CD4-positive, alpha-beta T cell (primary cell): ENCODE results near the gene POPDC3. TPM values are rescaled to one million over a fixed set of nuclear protein-coding genes. Genes with fewer than 3 reads are reported as not detected.

Experiments
- ATAC-seq: fragments of 200-7000 bp; cut with Tn5 transposase; one replicate; pipeline ENCODE4 v1.10.0; 2022; ENCODE audit warnings: mild to moderate bottlenecking; ENCODE audit not compliant: poor library complexity
- CTCF ChIA-PET: fragments of 350-600 bp; sonication (Branson Sonifier 250); formaldehyde crosslinking; loops from one replicate; lab custom pipeline; 2021; ENCODE audit warnings: antibody characterized with exemption, inconsistent platforms; lab: Charles Lee
- POLR2A ChIA-PET: fragments of 350-600 bp; sonication (Branson Sonifier 250); formaldehyde crosslinking; loops from one replicate; lab custom pipeline; 2021; ENCODE audit warnings: antibody characterized with exemption, inconsistent platforms; lab: Charles Lee
- DNase-seq, 14 experiments: peaks; one replicate each; pipeline ENCODE4 v3.0.0-alpha.2; 2013 to 2020; ENCODE audit warnings: mixed read lengths in 2 of 14
- H3K27ac ChIP-seq, 2 donors: one replicate each; pipeline versions ENCODE4 v1.5.1 to v1.7.0; 2013; ENCODE audit warnings: low read length in 2 of 2, low read depth in 1 of 2, mild to moderate bottlenecking in 1 of 2
- H3K27me3 ChIP-seq, 2 experiments: 1 replicate in 1 of 2; 2 replicates in 1 of 2; pipeline versions ENCODE4 v1.6.1 to v1.7.0; 2013; ENCODE audit warnings: low read length in 2 of 2, control low read depth in 1 of 2, mild to moderate bottlenecking in 1 of 2, moderate library complexity in 1 of 2; ENCODE audit not compliant: insufficient read depth in 2 of 2, control insufficient read depth in 1 of 2
- H3K36me3 ChIP-seq: one replicate; pipeline ENCODE4 v1.6.1; 2013; ENCODE audit warnings: low read length, control low read depth; ENCODE audit not compliant: insufficient read depth
- H3K4me1 ChIP-seq: one replicate; pipeline ENCODE4 v1.6.1; 2013; ENCODE audit warnings: low read length, control low read depth; ENCODE audit not compliant: insufficient read depth
- H3K4me3 ChIP-seq: one replicate; pipeline ENCODE4 v1.5.1; 2013; ENCODE audit warnings: mild to moderate bottlenecking, low read length, moderate library complexity
- H3K9me3 ChIP-seq, 2 experiments: 1 replicate in 1 of 2; 2 replicates in 1 of 2; pipeline versions ENCODE4 v1.6.1 to v1.7.0; 2013; ENCODE audit warnings: low read length in 2 of 2, mild to moderate bottlenecking in 2 of 2, control low read depth in 1 of 2, moderate library complexity in 1 of 2; ENCODE audit not compliant: control insufficient read depth in 1 of 2, insufficient read depth in 1 of 2
- H3K27ac Mint-ChIP-seq: one replicate; pipeline ENCODE4 v1.8.0; 2020; ENCODE audit warnings: mixed read lengths
- H3K27me3 Mint-ChIP-seq: one replicate; pipeline ENCODE4 v1.8.0; 2021; ENCODE audit warnings: mixed read lengths
- H3K36me3 Mint-ChIP-seq: one replicate; pipeline ENCODE4 v1.8.0; 2021; ENCODE audit warnings: low read depth, mixed read lengths
- H3K4me1 Mint-ChIP-seq: one replicate; pipeline ENCODE4 v1.8.0; 2021; ENCODE audit warnings: low read depth, mixed read lengths
- H3K4me3 Mint-ChIP-seq: one replicate; pipeline ENCODE4 v1.8.0; 2020; ENCODE audit warnings: mild to moderate bottlenecking, mixed read lengths
- H3K9me3 Mint-ChIP-seq: one replicate; pipeline ENCODE4 v1.8.0; 2020; ENCODE audit warnings: mixed read lengths
- intact Hi-C, 2 experiments: fragments of 100-400 bp; cut with DNase I in 1 of 2; cut with micrococcal nuclease in 1 of 2; formaldehyde crosslinking; loops; one replicate each; pipeline versions ENCODE4 v1.15.1 to v1.9.0; 2023 to 2025; cut with DNase I, micrococcal nuclease
- total RNA-seq, 174 experiments: library from RNA in 2 of 174; stranded (reverse) in 2 of 174; gene quantifications; one replicate each; pipeline ENCODE4 v1.2.3 and lab custom pipeline; 2021 to 2026
- TF ChIP-seq, protein P1 (sequence below): fragments of 200-600 bp; IDR thresholded peaks from one replicate; pipeline ENCODE4 v1.8.0; 2022; ENCODE audit warnings: antibody characterized with exemption, mild to moderate bottlenecking

The POPDC3 gene
- total RNA-seq, 2 experiments from 2014 or later: not detected

DNA sequence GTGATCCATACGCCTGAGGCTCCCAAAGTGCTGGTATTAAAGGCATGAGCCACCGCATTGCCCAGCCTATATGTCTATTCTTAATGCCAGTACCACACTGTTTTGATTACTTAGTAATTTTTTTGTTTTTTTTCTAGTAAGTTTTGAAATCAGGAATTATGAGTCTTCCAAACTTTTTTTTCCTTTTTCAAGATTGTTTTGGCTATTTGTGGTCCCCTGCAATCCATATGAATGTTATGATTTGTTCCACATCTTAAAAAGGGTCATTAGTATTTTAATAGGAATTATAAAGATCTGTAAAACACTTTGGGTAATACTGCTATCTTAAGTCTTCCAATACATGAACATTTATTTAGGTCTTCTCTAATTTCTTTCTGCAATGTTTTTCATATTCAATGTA lies 6.8 kb upstream of the POPDC3 start:
- no peak overlapping the region for H3K27ac Mint-ChIP-seq
- intact Hi-C loops: no loop called here
- peaks cover 43% of the 10 kb centered on the region for H3K27me3 Mint-ChIP-seq
- CTCF ChIA-PET: no interaction called here
- Histone ChIP-seq H3K9me3 (no peaks in the 10 kb centered on the region), H3K27me3 (peaks cover 9 to 16% of the 10 kb centered on the region in 2 experiments), H3K36me3 (no peaks in the 10 kb centered on the region), H3K4me3 (no peak overlapping the region), H3K4me1 (no peaks in the 10 kb centered on the region), H3K27ac (no peak overlapping the region)
- no peaks in the 10 kb centered on the region for H3K36me3 Mint-ChIP-seq
- no peak overlapping the region for H3K4me3 Mint-ChIP-seq
- POLR2A ChIA-PET: no interaction called here
- no peaks in the 10 kb centered on the region for H3K4me1 Mint-ChIP-seq
- DNase-seq (no peak), ATAC-seq (no peak)
- TF ChIP-seq, protein P1, sequence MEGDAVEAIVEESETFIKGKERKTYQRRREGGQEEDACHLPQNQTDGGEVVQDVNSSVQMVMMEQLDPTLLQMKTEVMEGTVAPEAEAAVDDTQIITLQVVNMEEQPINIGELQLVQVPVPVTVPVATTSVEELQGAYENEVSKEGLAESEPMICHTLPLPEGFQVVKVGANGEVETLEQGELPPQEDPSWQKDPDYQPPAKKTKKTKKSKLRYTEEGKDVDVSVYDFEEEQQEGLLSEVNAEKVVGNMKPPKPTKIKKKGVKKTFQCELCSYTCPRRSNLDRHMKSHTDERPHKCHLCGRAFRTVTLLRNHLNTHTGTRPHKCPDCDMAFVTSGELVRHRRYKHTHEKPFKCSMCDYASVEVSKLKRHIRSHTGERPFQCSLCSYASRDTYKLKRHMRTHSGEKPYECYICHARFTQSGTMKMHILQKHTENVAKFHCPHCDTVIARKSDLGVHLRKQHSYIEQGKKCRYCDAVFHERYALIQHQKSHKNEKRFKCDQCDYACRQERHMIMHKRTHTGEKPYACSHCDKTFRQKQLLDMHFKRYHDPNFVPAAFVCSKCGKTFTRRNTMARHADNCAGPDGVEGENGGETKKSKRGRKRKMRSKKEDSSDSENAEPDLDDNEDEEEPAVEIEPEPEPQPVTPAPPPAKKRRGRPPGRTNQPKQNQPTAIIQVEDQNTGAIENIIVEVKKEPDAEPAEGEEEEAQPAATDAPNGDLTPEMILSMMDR: no peak
- no peaks in the 10 kb centered on the region for H3K9me3 Mint-ChIP-seq

DNA sequence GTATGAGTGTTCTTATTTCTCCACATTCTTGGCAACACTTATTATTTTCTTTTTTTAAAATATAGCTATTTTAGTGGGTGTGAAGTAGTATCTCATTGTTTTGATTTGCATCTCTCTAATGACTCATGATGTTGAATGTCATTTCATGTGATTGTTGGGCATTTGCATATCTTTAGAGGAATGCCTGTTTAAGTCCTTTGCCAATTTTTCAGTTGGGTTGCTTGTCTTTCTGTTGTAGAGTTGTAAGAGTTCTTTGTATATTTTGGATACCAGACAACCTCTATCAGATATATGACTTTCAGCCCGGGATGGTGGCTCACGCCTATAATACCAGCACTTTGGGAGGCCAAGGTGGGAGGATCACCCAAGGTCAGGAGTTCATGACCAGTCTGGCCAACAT lies 5.1 kb upstream of the POPDC3 start:
- H3K27me3 Mint-ChIP-seq: peaks cover 60% of the 10 kb centered on the region
- no peaks in the 10 kb centered on the region for H3K4me1 ChIP-seq
- H3K9me3 Mint-ChIP-seq: no peaks in the 10 kb centered on the region
- H3K27me3 ChIP-seq: peaks cover 22 to 26% of the 10 kb centered on the region in 2 experiments
- no peak overlapping the region for H3K27ac Mint-ChIP-seq
- no peaks in the 10 kb centered on the region for H3K36me3 ChIP-seq
- no peaks in the 10 kb centered on the region for H3K9me3 ChIP-seq
- no peak overlapping the region for H3K4me3 ChIP-seq
- H3K27ac ChIP-seq: no peak overlapping the region
- no peaks in the 10 kb centered on the region for H3K4me1 Mint-ChIP-seq
- H3K36me3 Mint-ChIP-seq: no peaks in the 10 kb centered on the region
- CTCF ChIA-PET: no interaction called here
- DNase-seq (no peak), ATAC-seq (no peak)
- POLR2A ChIA-PET: no interaction called here
- no peak overlapping the region for H3K4me3 Mint-ChIP-seq
- intact Hi-C loops: no loop called here
- TF ChIP-seq, protein P1: no peak

DNA sequence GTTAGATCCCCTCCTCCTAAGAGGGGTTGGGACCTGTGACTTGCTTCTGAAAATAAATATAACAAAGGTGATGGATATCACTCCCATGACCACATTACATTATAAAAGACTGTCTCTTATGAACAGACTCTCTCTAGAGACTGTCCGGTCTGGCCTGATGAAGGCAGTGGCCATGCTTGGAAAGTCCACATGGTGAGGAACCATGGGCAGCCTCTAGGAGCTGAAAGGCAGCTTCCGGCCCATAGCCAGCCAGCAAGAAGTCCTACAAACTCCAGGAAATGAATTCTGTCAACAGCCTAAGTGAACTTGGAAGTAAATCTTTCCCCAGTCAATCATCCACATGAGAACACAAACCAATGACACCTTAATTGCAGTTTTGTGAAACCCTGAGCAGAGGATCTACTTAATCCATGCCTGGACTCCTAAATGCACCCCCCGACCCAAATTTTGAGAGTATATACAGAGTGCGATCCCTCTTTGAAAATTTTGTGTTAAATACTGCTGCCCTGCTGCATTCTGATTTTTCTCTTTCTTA lies 2.2 kb upstream of the POPDC3 start:
- no peaks in the 10 kb centered on the region for H3K36me3 Mint-ChIP-seq
- Histone ChIP-seq H3K27me3 (peaks cover 30 to 47% of the 10 kb centered on the region in 2 experiments), H3K9me3 (no peaks in the 10 kb centered on the region), H3K27ac (no peak overlapping the region), H3K36me3 (no peaks in the 10 kb centered on the region), H3K4me1 (no peaks in the 10 kb centered on the region), H3K4me3 (no peak overlapping the region)
- intact Hi-C loops: no loop called here
- H3K4me1 Mint-ChIP-seq: no peaks in the 10 kb centered on the region
- TF ChIP-seq, protein P1: no peak
- CTCF ChIA-PET: no interaction called here
- H3K27me3 Mint-ChIP-seq: peaks cover 72% of the 10 kb centered on the region
- H3K27ac Mint-ChIP-seq: no peak overlapping the region
- no peaks in the 10 kb centered on the region for H3K9me3 Mint-ChIP-seq
- no peak for ATAC-seq
- DNase-seq: no peak
- POLR2A ChIA-PET: no interaction called here
- H3K4me3 Mint-ChIP-seq: no peak overlapping the region
